Thyroid gland (tissue), 4 donors: ENCODE measurements around the gene FAM50B. TPM values are rescaled to one million over a fixed set of nuclear protein-coding genes. Genes with fewer than 3 reads are reported as not detected.

Experiments
- DNase-seq, 2 donors: peaks; one replicate each; pipeline ENCODE4 v3.0.0-alpha.2; 2019
- H3K27ac ChIP-seq, 3 donors: fragments of 200-600 bp; sonication (generic); 1 replicate in 2 of 3; 2 replicates in 1 of 3; pipeline ENCODE4 v1.5.1; 2016 to 2019; ENCODE audit warnings: mild to moderate bottlenecking in 1 of 3, moderate library complexity in 1 of 3
- H3K27me3 ChIP-seq: fragments of 200-600 bp; sonication (generic); one replicate; pipeline ENCODE4 v1.5.1; 2019
- H3K36me3 ChIP-seq, 2 donors: fragments of 200-600 bp; sonication (generic); one replicate each; pipeline ENCODE4 v1.5.1; 2016 to 2019
- H3K4me1 ChIP-seq, 2 donors: fragments of 200-600 bp; sonication (generic); one replicate each; pipeline ENCODE4 v1.5.1; 2017 to 2019
- H3K4me3 ChIP-seq, 3 donors: fragments of 200-600 bp; sonication (generic); replicated peaks in 1 of 3; 1 replicate in 2 of 3; 2 replicates in 1 of 3; pipeline ENCODE4 v1.5.1; 2016; ENCODE audit warnings: mild to moderate bottlenecking in 1 of 3
- H3K9me3 ChIP-seq: fragments of 200-600 bp; sonication (generic); one replicate; pipeline ENCODE4 v1.5.1; 2017
- CTCF ChIP-seq, 6 experiments: fragments of 200-600 bp in 3 of 6; fragments of 450-650 bp in 3 of 6; sonication (generic) in 3 of 6; IDR thresholded peaks; one replicate each; pipeline ENCODE4 v1.5.1; 2016 to 2019; ENCODE audit warnings: antibody characterized with exemption in 6 of 6, mild to moderate bottlenecking in 2 of 6, inconsistent platforms in 1 of 6, moderate library complexity in 1 of 6
- POLR2A ChIP-seq, 2 donors: fragments of 450-650 bp; IDR thresholded peaks; one replicate each; pipeline ENCODE4 v1.6.1; 2017; ENCODE audit warnings: antibody characterized with exemption in 2 of 2, mild to moderate bottlenecking in 2 of 2, moderate library complexity in 1 of 2
- WGBS, 2 donors: methylation state at CpG; one replicate each; pipeline ENCODE4 v1.1.5; 2017; 5-methylcytosine and 5-hydroxymethylcytosine counted together
- intact Hi-C: fragments of 100-400 bp; cut with DNase I; formaldehyde crosslinking; loops from one replicate; pipeline ENCODE4 v1.15.1; 2023
- total RNA-seq, 4 donors: library from RNA; depleted of rRNA; stranded (reverse); fragments of >200 nt; gene quantifications; one replicate each; pipeline ENCODE4 v1.2.3, GENCODE V29; 2016

Gene FAM50B
- total RNA-seq, 4 donors from 2014 or later, result 18.4 to 40.9 (median 20.3) TPM

DNA sequence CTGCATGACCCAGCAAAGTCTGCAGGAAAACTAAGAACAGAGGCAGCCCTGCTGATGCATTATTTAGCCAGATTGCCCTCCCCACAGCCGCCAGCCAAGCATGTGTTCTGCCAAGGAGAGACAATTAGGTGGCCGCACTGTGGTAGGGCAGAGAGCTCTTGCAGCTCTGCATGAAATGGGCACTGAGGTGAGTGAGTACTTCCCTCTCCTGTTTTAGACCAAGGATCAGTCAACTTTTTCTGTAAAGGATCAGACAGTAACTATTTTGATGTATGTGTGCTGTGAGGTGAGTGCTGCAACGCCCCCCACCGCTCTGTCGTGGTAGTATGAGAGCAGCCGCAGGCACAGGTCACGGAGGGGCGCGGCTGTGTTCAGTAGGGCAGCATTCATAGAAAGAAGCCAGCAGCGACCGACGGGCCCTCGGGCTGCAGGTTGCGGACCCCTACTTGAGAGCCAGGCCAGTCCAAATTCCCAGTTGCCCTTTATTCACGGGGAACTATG is 23.8 kb upstream of the FAM50B start:
- Histone ChIP-seq H3K9me3 (no peaks in the 10 kb centered on the region), H3K4me3 (no peak overlapping the region), H3K36me3 (no peaks in the 10 kb centered on the region), H3K27me3 (no peaks in the 10 kb centered on the region), H3K4me1 (peaks cover 29 to 37% of the 10 kb centered on the region in 2 donors), H3K27ac (peak overlapping the region; percentile 98 to 99 (median 99))
- WGBS, 2 donors, result 27 to 34% methylated on average over 15 of the region's 15 CpGs
- TF ChIP-seq POLR2A (IDR thresholded peaks at IDR 0.05), result no peak
- TF ChIP-seq CTCF (IDR thresholded peaks at IDR 0.05), result peak in 5 of 6 experiments; percentile 28 to 55 (median 39)
- intact Hi-C loops, result loop anchor here (2.0 kb wide), 1 partner anchor 73 kb away; no protein-coding TSS in a partner anchor
- DNase-seq, result peak; percentile 69 to 75

- intact Hi-C loops, result loop anchor here (2.0 kb wide), 1 partner anchor 73 kb away; no protein-coding TSS in a partner anchor
- Histone ChIP-seq H3K27me3 (no peaks in the 10 kb centered on the region), H3K27ac (peak overlapping the region; percentile 98 to 99 (median 99)), H3K9me3 (no peaks in the 10 kb centered on the region), H3K4me1 (peaks cover 29 to 37% of the 10 kb centered on the region in 2 donors), H3K36me3 (no peaks in the 10 kb centered on the region), H3K4me3 (no peak overlapping the region)
- 7 to 13% methylated on average over 15 of the region's 15 CpGs for WGBS, 2 donors
- peak; percentile 90 to 94 for DNase-seq
- TF ChIP-seq CTCF (IDR thresholded peaks at IDR 0.05) (no peak), POLR2A (IDR thresholded peaks at IDR 0.05) (peak in 1 of 2 donors; percentile 57)
Observed at GRCh38 chr6:3825851-3826581, 23.2 kb upstream of the FAM50B start.

DNA sequence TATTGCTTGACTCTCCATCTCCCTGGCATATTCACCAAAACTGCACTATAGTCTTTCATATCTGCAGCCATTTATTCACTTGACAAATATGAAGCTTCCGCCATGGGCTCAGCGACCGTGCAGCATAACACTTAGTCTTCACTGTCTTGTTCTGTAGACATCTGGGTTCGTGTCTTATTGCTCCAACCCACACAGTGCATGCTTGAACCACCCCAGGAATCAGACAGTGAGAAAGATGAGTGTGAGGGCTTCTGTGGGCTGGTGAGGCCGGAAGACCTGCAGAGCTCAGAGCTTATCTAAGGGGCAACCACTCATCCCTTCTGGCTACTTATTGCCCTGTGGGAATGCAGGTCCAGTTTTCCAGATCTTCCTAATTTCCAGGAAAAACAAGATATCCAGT is 19.9 kb upstream of the FAM50B start:
- H3K36me3 ChIP-seq, result no peaks in the 10 kb centered on the region
- DNase-seq, result no peak
- TF ChIP-seq POLR2A (IDR thresholded peaks at IDR 0.05) (no peak), CTCF (IDR thresholded peaks at IDR 0.05) (no peak)
- no peaks in the 10 kb centered on the region for H3K27me3 ChIP-seq
- no peak overlapping the region for H3K27ac ChIP-seq
- no peak overlapping the region for H3K4me3 ChIP-seq
- intact Hi-C loops, result no loop called here
- H3K4me1 ChIP-seq, result peaks cover 27 to 29% of the 10 kb centered on the region in 2 donors
- 94 to 95% methylated on average over 5 of the region's 5 CpGs for WGBS, 2 donors
- H3K9me3 ChIP-seq, result no peaks in the 10 kb centered on the region

DNA sequence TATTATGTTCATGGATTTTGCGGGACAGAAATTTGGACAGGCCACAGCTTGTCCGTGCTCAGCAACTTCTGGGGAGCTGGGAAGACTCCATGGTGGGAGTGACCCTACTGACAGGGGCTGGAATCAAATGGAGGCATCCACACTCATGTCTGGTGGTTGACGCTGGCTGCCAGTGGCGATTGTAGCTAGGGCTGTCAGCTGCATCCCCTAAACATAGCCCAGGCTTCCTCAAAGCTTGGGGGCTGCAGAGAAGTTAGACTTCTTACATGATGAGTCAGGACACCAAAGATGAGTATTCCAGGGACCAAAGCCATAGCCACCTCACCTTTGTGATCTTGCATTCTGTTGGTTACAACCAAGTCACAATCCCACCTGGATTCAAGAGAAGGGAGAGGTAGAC is 18.4 kb upstream of the FAM50B start:
- whole genome bisulfite sequencing, 2 donors, result 95 to 98% methylated on average over 4 of the region's 4 CpGs
- Histone ChIP-seq H3K27ac (no peak overlapping the region), H3K36me3 (no peaks in the 10 kb centered on the region), H3K4me1 (peaks cover 14 to 17% of the 10 kb centered on the region in 2 donors), H3K27me3 (no peaks in the 10 kb centered on the region), H3K9me3 (no peaks in the 10 kb centered on the region), H3K4me3 (no peak overlapping the region)
- intact Hi-C loops, result no loop called here
- TF ChIP-seq POLR2A (IDR thresholded peaks at IDR 0.05) (no peak), CTCF (IDR thresholded peaks at IDR 0.05) (no peak)
- no peak for DNase-seq
